ENCODE measurements around the gene MEFV.

GRCh38 chr16:3256146-3256865, at the start of gene MEFV:
- TF ChIP-seq CTCF (IDR thresholded peaks at IDR 0.05) (no peak), ZFX (IDR thresholded peaks at IDR 0.05; ENCODE audit: borderline replicate concordance) (no peak)

All from 22Rv1 (cell line).